ENCODE data around the gene ZNF436. TPM values are rescaled to one million over a fixed set of nuclear protein-coding genes. Genes with fewer than 3 reads are reported as not detected.
A peak's percentile ranks its signal among the peaks of the same experiment; 100 is the strongest.

ZNF436 gene
- total and polyA plus RNA-seq, 9 of the 15 experiments (the other 6 are each of a cell fraction or from before 2014, with no cell fraction given): 2.1 to 11.3 (median 6.8) TPM

DNA sequence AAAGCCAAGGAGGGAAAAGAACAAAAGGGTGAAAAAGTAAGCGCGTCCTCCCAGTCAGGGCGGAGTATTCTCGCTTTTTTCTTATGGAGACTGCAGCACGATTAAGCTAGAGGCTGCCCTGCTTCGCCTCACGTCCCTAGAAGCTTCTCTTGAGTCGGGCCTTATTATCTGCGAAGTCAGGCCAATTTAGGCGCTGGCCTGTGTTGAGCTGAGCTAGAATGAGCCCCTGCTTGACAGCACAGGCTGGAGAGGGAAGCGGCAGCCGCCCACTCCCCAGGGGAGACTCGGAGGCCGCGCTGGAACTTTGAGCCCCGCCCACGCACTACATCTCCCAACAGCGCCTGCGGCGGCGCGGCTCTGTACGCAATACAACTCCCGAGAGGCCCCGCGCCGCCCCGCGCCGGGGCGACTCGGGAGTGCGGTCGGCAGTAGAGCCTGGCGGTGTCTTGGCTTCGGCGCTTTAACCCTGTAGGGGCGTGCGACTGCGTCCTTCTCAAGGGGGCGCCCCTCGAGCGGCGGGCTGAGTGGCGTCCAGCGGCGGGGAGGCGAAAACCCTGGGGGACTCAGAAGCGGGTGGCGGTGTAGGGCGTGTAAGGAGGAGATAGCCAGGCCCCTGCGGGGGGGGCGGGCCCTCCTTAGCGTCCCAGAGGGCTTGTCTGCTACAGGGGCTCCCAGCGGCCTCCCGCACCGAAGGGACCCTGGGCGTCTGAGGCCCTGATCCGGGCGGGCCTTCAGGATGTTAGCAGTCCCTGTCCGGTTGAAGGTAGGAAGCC, 888 bp downstream of the ZNF436 start (continued):
- TF ChIP-seq UBTF (IDR thresholded peaks at IDR 0.05; ENCODE audit: borderline replicate concordance in 1 of 2, low read depth in 2 of 2, low read length in 2 of 2): peak; percentile 85 to 87; a peak in 3 of 4 replicates
- peak; percentile 61; the same call in 1 of the 2 replicates for TF ChIP-seq ZNF224 (CRISPR knock-in tag; IDR thresholded peaks at IDR 0.05)
- TF ChIP-seq, protein P1, sequence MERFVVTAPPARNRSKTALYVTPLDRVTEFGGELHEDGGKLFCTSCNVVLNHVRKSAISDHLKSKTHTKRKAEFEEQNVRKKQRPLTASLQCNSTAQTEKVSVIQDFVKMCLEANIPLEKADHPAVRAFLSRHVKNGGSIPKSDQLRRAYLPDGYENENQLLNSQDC (CRISPR knock-in tag; IDR thresholded peaks at IDR 0.05): no peak
- TF ChIP-seq, protein P2, sequence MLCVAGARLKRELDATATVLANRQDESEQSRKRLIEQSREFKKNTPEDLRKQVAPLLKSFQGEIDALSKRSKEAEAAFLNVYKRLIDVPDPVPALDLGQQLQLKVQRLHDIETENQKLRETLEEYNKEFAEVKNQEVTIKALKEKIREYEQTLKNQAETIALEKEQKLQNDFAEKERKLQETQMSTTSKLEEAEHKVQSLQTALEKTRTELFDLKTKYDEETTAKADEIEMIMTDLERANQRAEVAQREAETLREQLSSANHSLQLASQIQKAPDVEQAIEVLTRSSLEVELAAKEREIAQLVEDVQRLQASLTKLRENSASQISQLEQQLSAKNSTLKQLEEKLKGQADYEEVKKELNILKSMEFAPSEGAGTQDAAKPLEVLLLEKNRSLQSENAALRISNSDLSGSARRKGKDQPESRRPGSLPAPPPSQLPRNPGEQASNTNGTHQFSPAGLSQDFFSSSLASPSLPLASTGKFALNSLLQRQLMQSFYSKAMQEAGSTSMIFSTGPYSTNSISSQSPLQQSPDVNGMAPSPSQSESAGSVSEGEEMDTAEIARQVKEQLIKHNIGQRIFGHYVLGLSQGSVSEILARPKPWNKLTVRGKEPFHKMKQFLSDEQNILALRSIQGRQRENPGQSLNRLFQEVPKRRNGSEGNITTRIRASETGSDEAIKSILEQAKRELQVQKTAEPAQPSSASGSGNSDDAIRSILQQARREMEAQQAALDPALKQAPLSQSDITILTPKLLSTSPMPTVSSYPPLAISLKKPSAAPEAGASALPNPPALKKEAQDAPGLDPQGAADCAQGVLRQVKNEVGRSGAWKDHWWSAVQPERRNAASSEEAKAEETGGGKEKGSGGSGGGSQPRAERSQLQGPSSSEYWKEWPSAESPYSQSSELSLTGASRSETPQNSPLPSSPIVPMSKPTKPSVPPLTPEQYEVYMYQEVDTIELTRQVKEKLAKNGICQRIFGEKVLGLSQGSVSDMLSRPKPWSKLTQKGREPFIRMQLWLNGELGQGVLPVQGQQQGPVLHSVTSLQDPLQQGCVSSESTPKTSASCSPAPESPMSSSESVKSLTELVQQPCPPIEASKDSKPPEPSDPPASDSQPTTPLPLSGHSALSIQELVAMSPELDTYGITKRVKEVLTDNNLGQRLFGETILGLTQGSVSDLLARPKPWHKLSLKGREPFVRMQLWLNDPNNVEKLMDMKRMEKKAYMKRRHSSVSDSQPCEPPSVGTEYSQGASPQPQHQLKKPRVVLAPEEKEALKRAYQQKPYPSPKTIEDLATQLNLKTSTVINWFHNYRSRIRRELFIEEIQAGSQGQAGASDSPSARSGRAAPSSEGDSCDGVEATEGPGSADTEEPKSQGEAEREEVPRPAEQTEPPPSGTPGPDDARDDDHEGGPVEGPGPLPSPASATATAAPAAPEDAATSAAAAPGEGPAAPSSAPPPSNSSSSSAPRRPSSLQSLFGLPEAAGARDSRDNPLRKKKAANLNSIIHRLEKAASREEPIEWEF (CRISPR knock-in tag; IDR thresholded peaks at IDR 0.05): no peak
- no peak for TF ChIP-seq FOS (IDR thresholded peaks at IDR 0.05; ENCODE audit: extremely low read depth, insufficient read length)
- TF ChIP-seq U2AF1 (optimal IDR thresholded peaks at IDR 0.05; ENCODE audit: low read depth, low read length): peak; percentile 91
- no peak for TF ChIP-seq ZBTB26 (CRISPR knock-in tag; IDR thresholded peaks at IDR 0.05)
- peak; percentile 11; the same call in 1 of the 2 replicates for TF ChIP-seq FOXM1 (IDR thresholded peaks at IDR 0.05; ENCODE audit: low read depth)
- TF ChIP-seq FOXM1 (CRISPR knock-in tag; IDR thresholded peaks at IDR 0.05; ENCODE audit: low read depth): 0 out of 2 replicates have a peak, but pooled peaks have one; percentile 27
- peak in 1 of 2 experiments; percentile 68; a peak in 1 of 4 replicates for TF ChIP-seq HDAC1 (IDR thresholded peaks at IDR 0.05)
- TF ChIP-seq NFIX (CRISPR knock-in tag; IDR thresholded peaks at IDR 0.05; ENCODE audit: low read depth): no peak
- TF ChIP-seq MTA3 (IDR thresholded peaks at IDR 0.05; ENCODE audit: borderline replicate concordance): peak; percentile 67
- TF ChIP-seq, protein P3, sequence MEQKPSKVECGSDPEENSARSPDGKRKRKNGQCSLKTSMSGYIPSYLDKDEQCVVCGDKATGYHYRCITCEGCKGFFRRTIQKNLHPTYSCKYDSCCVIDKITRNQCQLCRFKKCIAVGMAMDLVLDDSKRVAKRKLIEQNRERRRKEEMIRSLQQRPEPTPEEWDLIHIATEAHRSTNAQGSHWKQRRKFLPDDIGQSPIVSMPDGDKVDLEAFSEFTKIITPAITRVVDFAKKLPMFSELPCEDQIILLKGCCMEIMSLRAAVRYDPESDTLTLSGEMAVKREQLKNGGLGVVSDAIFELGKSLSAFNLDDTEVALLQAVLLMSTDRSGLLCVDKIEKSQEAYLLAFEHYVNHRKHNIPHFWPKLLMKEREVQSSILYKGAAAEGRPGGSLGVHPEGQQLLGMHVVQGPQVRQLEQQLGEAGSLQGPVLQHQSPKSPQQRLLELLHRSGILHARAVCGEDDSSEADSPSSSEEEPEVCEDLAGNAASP (IDR thresholded peaks at IDR 0.05): no peak
- no peak for TF ChIP-seq NFRKB (IDR thresholded peaks at IDR 0.05; ENCODE audit: low read depth)
- TF ChIP-seq DIDO1 (tag; IDR thresholded peaks at IDR 0.05; ENCODE audit: low read depth): no peak
